HPDE6-E6E7 (cell line): Measurements from ENCODE around the gene ESF1.
A peak's percentile ranks its signal among the peaks of the same experiment; 100 is the strongest.

Experiments used
- DNase-seq: peaks from one replicate; pipeline ENCODE4 v3.0.0; 2011; ENCODE audit warnings: missing footprints; ENCODE audit errors: extremely low spot score

The ESF1 gene

GRCh38 chr20:13784893-13785715 is at the start of gene ESF1, which contains the start of gene NDUFAF5:
Gene ESF1, minus strand, starts transcription at chr20:13784919. Its CDS starts 1,779 bp downstream, at chr20:13783140.
Gene NDUFAF5, plus strand, starts transcription at chr20:13785028. Its CDS starts 41 bp downstream, at chr20:13785069.
- peak; percentile 97 for DNase-seq

- DNase-seq, result no peak
Measured at GRCh38 chr20:13831476-13831875, 46.8 kb upstream of the ESF1 start.

GRCh38 chr20:13825465-13825864 is 40.7 kb upstream of the ESF1 start:
- DNase-seq, result no peak

- no peak for DNase-seq
Measured at GRCh38 chr20:13824459-13824858, 39.7 kb upstream of the ESF1 start.

GRCh38 chr20:13822459-13822858 is 37.7 kb upstream of the ESF1 start:
- DNase-seq, result no peak

- no peak for DNase-seq
Measured at GRCh38 chr20:13821876-13822275, 37.2 kb upstream of the ESF1 start.

- peak; percentile 74 for DNase-seq
Measured at GRCh38 chr20:13819885-13820645, 35.3 kb upstream of the ESF1 start.

GRCh38 chr20:13817342-13817741 is 32.6 kb upstream of the ESF1 start:
- no peak for DNase-seq

- no peak for DNase-seq
Measured at GRCh38 chr20:13816757-13817156, 32.0 kb upstream of the ESF1 start.

- no peak for DNase-seq
Measured at GRCh38 chr20:13814672-13815071, 30.0 kb upstream of the ESF1 start.

- no peak for DNase-seq
Measured at GRCh38 chr20:13813910-13814309, 29.2 kb upstream of the ESF1 start.

GRCh38 chr20:13810446-13810845 is 25.7 kb upstream of the ESF1 start:
- DNase-seq, result no peak

GRCh38 chr20:13809855-13810254 is 25.1 kb upstream of the ESF1 start:
- no peak for DNase-seq

GRCh38 chr20:13809373-13809772 is 24.7 kb upstream of the ESF1 start:
- DNase-seq, result no peak

- DNase-seq, result peak; percentile 93
Measured at GRCh38 chr20:13800728-13801134, 16.0 kb upstream of the ESF1 start.

- DNase-seq, result no peak
Measured at GRCh38 chr20:13799974-13800373, 15.3 kb upstream of the ESF1 start.

GRCh38 chr20:13799040-13799439 is 14.3 kb upstream of the ESF1 start:
- no peak for DNase-seq

- DNase-seq, result no peak
Measured at GRCh38 chr20:13794667-13795066, 9.9 kb upstream of the ESF1 start.

GRCh38 chr20:13793001-13793400 is 8.3 kb upstream of the ESF1 start:
- DNase-seq, result no peak

- no peak for DNase-seq
Measured at GRCh38 chr20:13791540-13792459, 7.1 kb upstream of the ESF1 start.

GRCh38 chr20:13790708-13791107 is 6.0 kb upstream of the ESF1 start:
- DNase-seq, result no peak
